Gastroesophageal sphincter (tissue), 3 donors: ENCODE measurements around the gene JPH4.

Experiments used
- POLR2A ChIP-seq, 2 donors: fragments of 450-650 bp; IDR thresholded peaks; one replicate each; pipeline ENCODE4 v1.6.1; 2017; ENCODE audit warnings: antibody characterized with exemption in 2 of 2, mild to moderate bottlenecking in 2 of 2, moderate library complexity in 1 of 2
- POLR2AphosphoS5 ChIP-seq: sonication (generic); formaldehyde crosslinking; IDR thresholded peaks from one replicate; pipeline ENCODE4 v1.6.1; 2017; ENCODE audit warnings: antibody characterized with exemption
- TF ChIP-seq, protein P1 (sequence below), 4 experiments: fragments of 200-600 bp in 2 of 4; fragments of 450-650 bp in 2 of 4; sonication (generic) in 1 of 4; IDR thresholded peaks; one replicate each; pipeline ENCODE4 v1.5.1; 2017 to 2019; ENCODE audit warnings: antibody characterized with exemption in 4 of 4, mild to moderate bottlenecking in 2 of 4, moderate library complexity in 2 of 4

DNA sequence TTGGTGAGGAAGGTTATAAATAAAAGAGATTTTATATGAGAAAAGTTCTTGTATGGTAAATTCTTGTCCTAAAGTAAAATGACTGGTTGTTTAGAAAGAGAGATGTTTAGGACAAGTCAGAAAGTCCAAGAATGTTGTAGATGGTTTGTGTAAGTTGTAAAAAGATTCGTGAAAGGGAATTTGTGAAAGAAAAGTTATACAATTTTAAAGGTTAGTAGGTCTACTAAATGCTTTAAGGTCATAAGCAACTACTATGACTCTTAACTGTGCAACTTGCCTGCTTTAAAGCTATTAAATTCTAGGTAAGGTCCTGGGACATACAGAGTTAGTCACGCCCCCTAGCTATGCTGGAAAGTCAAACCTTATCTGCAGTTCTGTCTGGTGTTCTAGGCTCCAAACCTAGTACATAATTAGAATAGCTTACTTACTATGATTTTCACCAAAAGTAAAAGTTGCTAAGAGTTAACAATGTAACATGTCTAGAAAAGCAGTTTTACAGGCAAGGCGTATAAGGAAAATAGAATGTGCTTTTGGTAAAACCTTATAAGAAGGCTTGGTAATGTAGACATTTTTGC, 46.3 kb upstream of the JPH4 start:
- TF ChIP-seq POLR2AphosphoS5: no peak
- no peak for TF ChIP-seq POLR2A (IDR thresholded peaks at IDR 0.05)
- TF ChIP-seq, protein P1, sequence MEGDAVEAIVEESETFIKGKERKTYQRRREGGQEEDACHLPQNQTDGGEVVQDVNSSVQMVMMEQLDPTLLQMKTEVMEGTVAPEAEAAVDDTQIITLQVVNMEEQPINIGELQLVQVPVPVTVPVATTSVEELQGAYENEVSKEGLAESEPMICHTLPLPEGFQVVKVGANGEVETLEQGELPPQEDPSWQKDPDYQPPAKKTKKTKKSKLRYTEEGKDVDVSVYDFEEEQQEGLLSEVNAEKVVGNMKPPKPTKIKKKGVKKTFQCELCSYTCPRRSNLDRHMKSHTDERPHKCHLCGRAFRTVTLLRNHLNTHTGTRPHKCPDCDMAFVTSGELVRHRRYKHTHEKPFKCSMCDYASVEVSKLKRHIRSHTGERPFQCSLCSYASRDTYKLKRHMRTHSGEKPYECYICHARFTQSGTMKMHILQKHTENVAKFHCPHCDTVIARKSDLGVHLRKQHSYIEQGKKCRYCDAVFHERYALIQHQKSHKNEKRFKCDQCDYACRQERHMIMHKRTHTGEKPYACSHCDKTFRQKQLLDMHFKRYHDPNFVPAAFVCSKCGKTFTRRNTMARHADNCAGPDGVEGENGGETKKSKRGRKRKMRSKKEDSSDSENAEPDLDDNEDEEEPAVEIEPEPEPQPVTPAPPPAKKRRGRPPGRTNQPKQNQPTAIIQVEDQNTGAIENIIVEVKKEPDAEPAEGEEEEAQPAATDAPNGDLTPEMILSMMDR (IDR thresholded peaks at IDR 0.05): no peak
